22Rv1 (cell line): Measurements from ENCODE around the gene EFCC1.

Experiments used
- CTCF ChIP-seq: fragments of 450-650 bp; IDR thresholded peaks from 2 replicates; pipeline ENCODE4 v1.5.1; 2017; ENCODE audit warnings: mild to moderate bottlenecking
- ZFX ChIP-seq: fragments of 450-650 bp; IDR thresholded peaks from 2 replicates; pipeline ENCODE4 v1.6.1; 2017; ENCODE audit warnings: antibody characterized with exemption, borderline replicate concordance

DNA sequence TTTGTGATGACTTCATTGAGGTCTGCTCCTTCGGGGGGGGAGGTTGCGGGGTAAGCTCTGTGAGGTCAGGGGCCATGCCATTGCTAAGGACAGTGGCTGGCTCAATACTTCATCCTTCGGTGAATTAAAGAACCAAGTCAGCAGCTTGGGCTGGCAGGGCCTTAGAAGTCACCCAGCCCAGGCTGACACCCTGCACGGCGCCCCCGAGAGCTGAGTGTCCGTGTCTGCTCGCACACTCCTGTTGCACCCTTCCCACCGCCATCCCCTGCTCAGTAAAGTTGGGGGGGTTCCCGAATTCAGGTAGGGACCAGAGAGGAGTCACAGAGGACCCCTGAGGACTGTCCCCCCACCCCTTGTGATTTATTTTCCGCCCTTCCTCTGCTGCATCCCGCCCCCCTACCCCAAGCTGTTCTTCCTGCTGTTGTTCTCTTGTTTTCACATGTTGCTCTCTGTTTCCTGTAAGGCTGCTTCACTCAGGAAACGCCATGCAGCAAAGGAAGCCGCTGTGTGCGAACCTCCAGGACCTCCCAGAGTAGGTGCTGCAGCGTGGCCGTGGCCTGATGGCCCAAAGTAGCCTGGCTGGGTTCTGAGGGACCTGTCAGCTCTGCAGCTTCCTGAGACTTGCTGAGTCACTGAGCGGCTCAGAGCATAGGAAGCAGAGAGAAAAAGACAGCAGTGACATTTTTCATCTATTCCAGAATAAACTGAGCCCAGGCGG is 14.4 kb downstream of the EFCC1 start:
- TF ChIP-seq CTCF (no peak), ZFX (no peak)
